ENCODE results near the gene OR2C3. TPM values are rescaled to one million over a fixed set of nuclear protein-coding genes. Genes with fewer than 3 reads are reported as not detected.

The OR2C3 gene
- under 1 TPM in 1 of 2 experiments, not detected in 1; 0.04 TPM for total RNA-seq

DNA sequence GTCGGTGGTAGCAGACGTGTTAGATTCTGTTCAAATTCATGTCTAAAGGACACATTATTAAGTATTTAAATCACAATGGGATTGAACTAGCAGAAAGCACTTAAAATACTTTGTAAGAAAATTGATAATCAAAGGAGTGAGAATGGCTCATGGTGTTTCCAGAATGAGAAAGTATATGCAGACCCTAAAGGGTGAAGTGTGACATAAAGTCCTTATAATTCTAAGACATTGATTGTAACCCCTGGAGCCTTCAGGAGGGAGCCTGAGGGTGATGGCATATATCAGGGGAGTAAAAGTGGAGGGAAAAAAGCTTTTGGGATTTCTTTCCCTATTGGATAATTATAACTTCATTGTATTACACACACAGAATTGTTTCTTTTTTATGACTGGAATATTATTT is at the start of gene OR2C3:
Gene OR2C3, minus strand, starts transcription at position 101 of the 400 bp plus-strand sequence. CDS start 3,929 bp downstream, outside the sequence.
- H3K27me3 Mint-ChIP-seq = peaks cover 18% of the 10 kb centered on the region
- no peaks in the 10 kb centered on the region for H3K36me3 Mint-ChIP-seq
- no peak within 1 kb of the TSS for H3K27ac Mint-ChIP-seq

DNA sequence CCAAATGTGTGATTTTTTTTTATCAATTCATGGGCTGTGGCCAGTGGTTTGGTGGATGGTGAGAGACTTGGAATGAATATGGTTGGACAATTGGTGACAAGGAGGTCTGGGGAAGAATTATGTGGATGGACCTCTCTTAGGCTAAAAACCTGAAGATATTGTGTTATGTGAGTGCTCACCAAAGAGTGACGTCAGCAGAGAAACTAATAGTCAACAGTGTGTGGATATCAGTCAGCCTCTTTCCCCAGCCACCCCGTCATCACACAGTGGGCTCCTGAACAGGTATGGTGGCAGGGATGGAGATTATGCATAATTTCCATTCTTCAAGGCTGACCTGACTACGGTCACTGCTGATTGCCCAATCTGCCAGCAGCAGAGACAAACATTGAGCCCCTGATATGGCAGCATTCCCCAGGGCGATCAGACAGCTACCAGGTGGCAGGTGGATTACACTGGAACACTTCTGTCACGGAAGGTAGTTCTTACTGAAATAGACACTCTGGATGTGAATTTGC is 42.8 kb upstream of the OR2C3 start:
- Mint-ChIP-seq H3K9me3 (no peaks in the 10 kb centered on the region), H3K4me1 (no peaks in the 10 kb centered on the region), H3K27ac (no peak overlapping the region), H3K36me3 (no peaks in the 10 kb centered on the region), H3K4me3 (no peak overlapping the region), H3K27me3 (peaks cover 4% of the 10 kb centered on the region)
- DNase-seq = no peak

More for the DNA sequence above, at the start of gene OR2C3:
- Mint-ChIP-seq H3K4me1 (peaks cover 4% of the 10 kb centered on the region), H3K4me3 (no peak within 1 kb of the TSS), H3K9me3 (no peaks in the 10 kb centered on the region)
- DNase-seq = no peak

DNA sequence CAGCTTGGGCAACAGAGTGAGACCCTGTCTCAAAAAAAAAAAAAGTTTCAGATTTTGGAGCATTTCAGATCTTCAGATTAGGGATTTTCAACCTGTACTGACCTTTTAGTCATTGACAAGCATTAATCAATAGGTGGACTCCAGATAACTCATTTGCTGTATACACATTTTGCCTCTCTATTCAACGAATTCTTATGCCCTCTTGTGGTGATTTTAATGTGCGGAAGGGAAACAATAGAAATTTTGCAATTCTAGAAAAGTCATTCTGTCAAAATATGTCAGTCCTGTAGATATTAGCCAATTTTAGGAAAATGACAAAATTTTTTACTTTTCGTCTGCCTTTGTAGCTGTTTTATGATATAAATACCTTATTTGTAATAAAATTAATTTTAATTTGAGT is 40.3 kb upstream of the OR2C3 start:
- Mint-ChIP-seq H3K27me3 (peaks cover 11% of the 10 kb centered on the region), H3K4me1 (no peaks in the 10 kb centered on the region), H3K9me3 (no peaks in the 10 kb centered on the region), H3K4me3 (no peak overlapping the region), H3K27ac (no peak overlapping the region), H3K36me3 (no peaks in the 10 kb centered on the region)
- DNase-seq = no peak

DNA sequence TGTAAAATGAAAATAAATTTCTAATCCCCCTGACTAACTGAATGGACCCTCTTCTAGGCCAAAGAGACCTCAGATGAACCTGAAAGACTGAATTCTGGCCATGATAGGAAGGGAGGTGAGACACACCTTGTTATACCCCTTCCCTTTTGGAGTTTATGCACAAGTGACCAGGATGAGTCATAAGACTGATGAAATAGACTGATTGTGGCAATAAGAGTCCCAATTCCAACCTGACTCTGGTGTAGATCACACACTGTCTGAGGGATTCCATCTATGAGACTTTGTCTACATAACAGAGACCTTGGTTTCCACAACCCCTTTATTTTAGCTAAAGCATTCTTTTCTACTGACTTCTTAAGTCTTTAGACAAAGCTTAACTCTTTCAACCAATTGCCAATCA is 38.4 kb upstream of the OR2C3 start:
- H3K4me3 Mint-ChIP-seq = no peak overlapping the region
- no peaks in the 10 kb centered on the region for H3K4me1 Mint-ChIP-seq
- peaks cover 1% of the 10 kb centered on the region for H3K36me3 Mint-ChIP-seq
- H3K27ac Mint-ChIP-seq = no peak overlapping the region
- DNase-seq = no peak
- peaks cover 10% of the 10 kb centered on the region for H3K9me3 Mint-ChIP-seq
- peaks cover 16% of the 10 kb centered on the region for H3K27me3 Mint-ChIP-seq

DNA sequence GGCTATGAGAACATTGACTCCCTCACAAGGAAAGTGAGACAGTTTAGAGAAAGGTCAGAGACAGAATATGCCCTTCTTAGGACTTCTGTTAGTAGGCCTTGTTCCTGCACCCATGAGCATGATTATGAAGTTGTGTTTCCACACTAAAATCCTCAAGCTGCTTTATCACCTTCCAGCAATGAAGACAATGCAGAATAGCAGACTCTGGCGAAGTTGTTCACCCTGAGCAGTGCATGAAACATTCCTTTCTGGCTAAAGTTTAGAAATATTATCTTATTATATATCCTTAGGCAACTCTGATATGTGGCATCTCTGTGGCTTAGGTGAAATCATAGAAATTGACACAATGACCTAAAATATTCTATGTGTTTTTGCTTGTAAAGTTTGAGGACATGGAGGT is 38.0 kb upstream of the OR2C3 start:
- no peaks in the 10 kb centered on the region for H3K4me1 Mint-ChIP-seq
- DNase-seq = no peak
- H3K27ac Mint-ChIP-seq = no peak overlapping the region
- H3K9me3 Mint-ChIP-seq = peaks cover 10% of the 10 kb centered on the region
- H3K36me3 Mint-ChIP-seq = peaks cover 1% of the 10 kb centered on the region
- H3K4me3 Mint-ChIP-seq = no peak overlapping the region
- peaks cover 16% of the 10 kb centered on the region for H3K27me3 Mint-ChIP-seq

DNA sequence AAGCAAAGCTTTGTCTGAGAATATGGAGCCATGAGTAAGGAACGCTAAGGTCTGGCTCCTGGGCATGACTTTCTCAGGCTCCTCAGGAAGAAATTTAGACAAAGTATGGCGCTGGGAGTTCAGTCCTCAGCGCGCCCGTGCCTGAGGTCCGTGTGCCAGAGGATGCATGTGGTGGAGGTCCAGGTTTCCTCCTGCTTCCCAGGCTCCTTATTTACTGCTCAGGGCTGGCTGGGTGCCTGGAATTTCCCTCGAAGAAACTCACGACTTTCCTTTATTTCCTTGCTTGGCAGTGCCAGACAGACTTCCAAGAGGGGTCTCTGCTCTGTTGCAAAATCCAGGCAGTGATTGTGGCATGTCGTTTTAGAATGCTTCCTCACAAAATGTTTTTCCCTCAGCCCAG is 26.0 kb upstream of the OR2C3 start:
- no peak for DNase-seq
- Mint-ChIP-seq H3K27ac (no peak overlapping the region), H3K4me3 (no peak overlapping the region), H3K4me1 (peaks cover 13% of the 10 kb centered on the region), H3K36me3 (no peaks in the 10 kb centered on the region), H3K27me3 (peaks cover 3% of the 10 kb centered on the region), H3K9me3 (no peaks in the 10 kb centered on the region)

DNA sequence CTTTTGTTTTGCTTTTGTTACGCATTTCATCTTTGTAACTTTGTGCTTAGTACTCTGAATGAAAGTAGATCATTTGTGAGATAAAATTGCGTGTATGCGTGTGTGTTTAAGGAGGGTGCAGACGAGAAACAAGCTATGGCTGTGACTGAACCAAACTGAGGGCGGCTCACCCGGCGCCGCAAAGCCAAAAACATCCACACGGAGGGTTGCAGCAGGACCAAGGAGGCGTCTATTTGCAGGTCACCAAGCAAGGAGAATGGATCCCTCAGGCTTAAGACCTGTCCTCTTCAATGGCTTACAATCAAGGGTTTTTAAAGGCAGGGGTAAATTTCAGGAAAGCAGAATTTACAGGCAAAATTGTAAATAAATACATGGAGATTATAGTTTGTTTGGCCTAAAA is 25.5 kb upstream of the OR2C3 start:
- DNase-seq = no peak
- H3K36me3 Mint-ChIP-seq = no peaks in the 10 kb centered on the region
- no peaks in the 10 kb centered on the region for H3K9me3 Mint-ChIP-seq
- H3K4me3 Mint-ChIP-seq = no peak overlapping the region
- no peak overlapping the region for H3K27ac Mint-ChIP-seq
- H3K27me3 Mint-ChIP-seq = peaks cover 3% of the 10 kb centered on the region
- peaks cover 13% of the 10 kb centered on the region for H3K4me1 Mint-ChIP-seq

DNA sequence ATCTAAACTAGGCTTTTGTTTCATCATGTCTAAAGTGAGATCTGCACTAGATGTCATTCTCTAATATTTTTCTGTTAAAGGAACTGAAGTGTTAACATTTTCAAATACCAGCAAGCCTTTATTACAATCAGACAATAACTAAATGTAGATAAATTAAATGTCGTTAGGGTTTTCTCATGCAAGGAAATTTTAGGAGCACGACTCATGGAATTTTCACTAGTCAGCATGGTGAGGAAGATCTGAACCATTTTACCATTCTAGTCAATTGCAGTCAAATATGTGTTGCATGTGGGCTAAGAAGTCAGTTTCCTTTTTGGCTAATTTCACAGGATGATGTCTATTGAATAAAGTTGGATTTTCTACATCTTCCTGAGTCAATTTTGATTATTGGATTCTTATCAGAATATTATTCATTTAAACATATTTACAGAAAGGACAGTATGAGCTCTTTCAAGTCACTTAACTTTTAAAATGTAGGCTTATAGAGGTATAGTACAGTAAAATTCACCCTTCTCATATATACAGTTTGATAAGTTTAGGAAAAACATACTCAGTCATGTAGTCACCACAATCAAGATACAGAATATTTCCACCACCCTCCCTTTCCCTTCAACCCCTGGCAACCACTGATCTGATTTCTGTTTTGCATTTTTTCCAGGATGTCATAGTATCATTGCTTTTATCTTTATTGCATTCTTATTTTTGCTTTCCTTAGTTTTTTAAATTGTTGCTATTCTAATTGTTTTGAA is 21.9 kb upstream of the OR2C3 start:
- peaks cover 13% of the 10 kb centered on the region for H3K4me1 Mint-ChIP-seq
- no peak for DNase-seq
- H3K9me3 Mint-ChIP-seq = no peaks in the 10 kb centered on the region
- peaks cover 3% of the 10 kb centered on the region for H3K27me3 Mint-ChIP-seq
- H3K36me3 Mint-ChIP-seq = no peaks in the 10 kb centered on the region
- H3K27ac Mint-ChIP-seq = peak overlapping the region; percentile 54
- H3K4me3 Mint-ChIP-seq = no peak overlapping the region

DNA sequence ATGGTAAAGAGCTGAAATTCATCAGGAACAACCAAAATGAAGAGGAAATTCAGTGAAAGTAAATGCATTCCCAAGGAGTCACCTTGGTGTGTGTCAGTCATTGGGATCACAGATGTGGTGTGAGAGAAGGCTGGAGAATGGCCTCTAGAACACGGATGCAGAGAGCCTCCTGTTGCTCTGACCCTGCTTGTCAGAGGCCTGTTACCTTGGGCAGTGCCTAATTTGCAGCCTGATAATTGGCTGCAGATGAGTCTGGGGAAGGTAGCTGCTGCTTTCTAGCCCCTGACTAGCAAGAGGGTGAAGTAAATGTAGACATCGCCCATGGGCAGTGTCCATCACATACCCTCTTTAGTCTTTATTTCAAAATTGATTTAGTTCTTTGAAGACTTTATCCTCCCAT is 16.0 kb upstream of the OR2C3 start:
- Mint-ChIP-seq H3K9me3 (no peaks in the 10 kb centered on the region), H3K27me3 (peaks cover 14% of the 10 kb centered on the region), H3K27ac (no peak overlapping the region), H3K4me3 (no peak overlapping the region), H3K36me3 (peaks cover 6% of the 10 kb centered on the region), H3K4me1 (peaks cover 17% of the 10 kb centered on the region)
- no peak for DNase-seq

DNA sequence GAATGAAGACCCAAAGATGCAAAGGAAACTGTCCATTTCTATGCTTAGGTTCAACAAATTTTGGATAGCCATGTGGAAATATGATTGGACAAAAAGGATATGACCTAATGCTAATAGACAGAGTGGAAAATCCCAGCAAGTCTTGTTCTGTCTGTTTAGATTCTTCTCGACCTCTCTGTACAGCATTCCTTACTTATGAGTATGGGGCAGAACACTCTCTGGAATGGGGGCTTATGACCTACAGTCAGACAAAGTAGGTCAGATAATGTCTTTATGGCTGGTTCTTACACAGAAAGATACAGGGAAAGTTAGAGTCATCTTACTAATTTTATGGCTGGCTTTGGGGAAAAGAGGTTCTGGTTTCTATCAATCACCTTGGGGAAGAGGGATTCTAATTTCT is 15.5 kb upstream of the OR2C3 start:
- Mint-ChIP-seq H3K36me3 (peaks cover 6% of the 10 kb centered on the region), H3K4me3 (no peak overlapping the region), H3K9me3 (no peaks in the 10 kb centered on the region), H3K27ac (no peak overlapping the region), H3K27me3 (peaks cover 18% of the 10 kb centered on the region), H3K4me1 (peaks cover 17% of the 10 kb centered on the region)
- no peak for DNase-seq

DNA sequence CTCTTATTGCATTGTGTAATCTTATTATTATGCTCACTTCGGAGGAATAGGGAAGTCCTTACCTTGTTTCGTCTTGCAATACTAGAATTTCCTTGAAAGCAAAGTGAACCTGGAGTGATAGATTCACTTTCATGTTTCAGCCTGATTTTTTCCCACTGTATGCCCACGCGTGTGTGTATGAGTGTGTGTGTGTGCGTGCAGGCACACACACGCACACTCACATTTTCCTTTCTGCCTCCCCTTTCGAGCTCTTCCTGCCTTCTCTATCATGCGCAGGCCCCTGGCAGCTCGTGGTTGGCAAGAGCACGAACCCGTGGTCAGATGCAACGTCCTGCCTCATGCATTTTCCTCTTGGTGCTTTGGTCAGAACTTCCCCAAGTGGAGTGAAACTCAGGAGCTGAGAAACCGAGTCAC is 12.5 kb upstream of the OR2C3 start, which contains the start of gene GCSAML:
Gene GCSAML, plus strand, starts transcription at position 366 of the 414 bp plus-strand sequence. CDS start 58 bp downstream, outside the sequence.
- no peaks in the 10 kb centered on the region for H3K9me3 Mint-ChIP-seq
- DNase-seq = peak; percentile 55
- peak within 1 kb of the TSS; percentile 56 for H3K4me3 Mint-ChIP-seq
- peaks cover 6% of the 10 kb centered on the region for H3K36me3 Mint-ChIP-seq
- peaks cover 17% of the 10 kb centered on the region for H3K4me1 Mint-ChIP-seq
- H3K27ac Mint-ChIP-seq = peak within 1 kb of the TSS; percentile 53
- H3K27me3 Mint-ChIP-seq = peaks cover 38% of the 10 kb centered on the region

DNA sequence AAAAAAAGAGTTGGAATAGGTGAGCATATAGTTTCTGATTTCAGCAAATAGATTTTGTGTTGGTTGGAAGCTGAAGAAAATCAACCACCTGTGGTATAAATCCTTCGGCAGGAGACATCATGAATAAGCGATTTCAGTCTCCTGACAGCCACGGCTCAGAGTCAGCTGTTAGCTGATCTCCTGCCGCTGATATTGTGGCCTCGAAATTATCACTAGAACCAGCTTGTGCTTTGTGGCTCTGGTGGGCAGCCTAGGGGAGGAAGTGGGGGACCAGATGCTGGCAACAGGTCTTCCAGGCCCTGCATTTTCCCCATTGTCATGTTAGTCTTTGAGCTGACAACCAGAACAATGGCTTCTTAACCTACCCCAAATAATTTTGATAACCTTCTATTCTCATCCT is 11.9 kb upstream of the OR2C3 start:
- no peak for DNase-seq
- Mint-ChIP-seq H3K9me3 (no peaks in the 10 kb centered on the region), H3K27ac (peak overlapping the region; percentile 23), H3K4me3 (peak overlapping the region; percentile 56), H3K4me1 (peaks cover 17% of the 10 kb centered on the region), H3K27me3 (peaks cover 38% of the 10 kb centered on the region), H3K36me3 (peaks cover 6% of the 10 kb centered on the region)

DNA sequence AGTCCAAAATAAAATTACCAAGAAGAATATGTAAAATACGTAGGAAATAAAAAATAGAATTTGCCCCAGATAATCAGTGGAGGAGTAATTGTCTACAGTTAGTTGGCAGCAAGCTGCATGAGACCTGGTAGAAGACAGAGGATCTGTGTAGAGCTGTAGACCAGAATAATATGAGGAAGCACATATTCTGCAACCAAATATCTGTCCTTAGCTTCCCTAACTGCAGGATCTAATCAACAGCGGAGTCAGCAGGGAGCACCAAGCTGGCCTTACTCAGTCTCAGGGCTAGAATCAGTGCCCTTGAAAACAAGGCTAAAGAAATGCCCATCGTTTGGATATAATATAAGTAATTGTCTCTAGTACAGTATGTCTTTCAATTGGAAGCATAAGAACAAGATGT is 6.6 kb upstream of the OR2C3 start:
- H3K4me1 Mint-ChIP-seq = peaks cover 1% of the 10 kb centered on the region
- no peak overlapping the region for H3K4me3 Mint-ChIP-seq
- no peak overlapping the region for H3K27ac Mint-ChIP-seq
- H3K27me3 Mint-ChIP-seq = peaks cover 48% of the 10 kb centered on the region
- no peaks in the 10 kb centered on the region for H3K9me3 Mint-ChIP-seq
- no peak for DNase-seq
- H3K36me3 Mint-ChIP-seq = no peaks in the 10 kb centered on the region

DNA sequence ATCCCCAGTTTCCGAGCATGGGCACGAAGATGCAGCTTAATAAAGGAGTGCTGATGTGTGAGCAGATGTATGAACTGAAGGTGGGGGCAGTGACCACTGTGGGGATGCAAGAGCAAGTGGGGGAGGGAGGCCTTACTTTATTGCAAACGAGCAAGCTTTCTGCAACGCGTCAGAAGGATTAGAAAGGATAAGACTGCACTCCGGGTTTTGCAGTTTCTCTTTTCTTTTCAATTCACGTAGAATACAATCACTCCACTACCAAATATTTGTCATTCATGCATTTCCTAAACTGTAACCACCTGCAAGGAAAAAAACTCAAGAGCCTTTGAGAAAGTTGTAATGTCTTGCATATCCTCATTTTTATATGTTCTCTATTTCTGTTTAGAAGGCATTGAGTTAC is 4.3 kb upstream of the OR2C3 start:
- peaks cover 4% of the 10 kb centered on the region for H3K4me1 Mint-ChIP-seq
- no peak overlapping the region for H3K4me3 Mint-ChIP-seq
- H3K9me3 Mint-ChIP-seq = no peaks in the 10 kb centered on the region
- H3K27ac Mint-ChIP-seq = no peak overlapping the region
- DNase-seq = no peak
- no peaks in the 10 kb centered on the region for H3K36me3 Mint-ChIP-seq
- H3K27me3 Mint-ChIP-seq = peaks cover 33% of the 10 kb centered on the region

DNA sequence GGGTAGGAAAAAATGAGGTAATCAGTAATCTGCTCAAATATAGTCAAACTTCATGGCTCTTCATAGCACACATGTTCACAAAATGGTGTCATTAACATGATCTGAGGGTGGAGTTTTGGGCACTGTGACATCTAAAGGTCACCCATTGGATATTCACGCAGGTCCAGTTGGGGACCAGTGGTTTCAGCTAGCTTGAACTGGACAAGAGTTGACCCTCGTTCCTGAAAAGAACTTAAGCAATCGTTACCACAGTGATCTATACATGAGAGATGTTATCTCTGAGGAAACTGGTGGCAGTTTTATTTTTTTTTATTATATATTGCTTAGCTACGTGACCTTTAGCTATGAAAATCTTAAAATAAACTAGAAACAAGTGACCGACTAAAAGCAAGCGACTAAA is 3.0 kb upstream of the OR2C3 start:
- no peaks in the 10 kb centered on the region for H3K9me3 Mint-ChIP-seq
- H3K27me3 Mint-ChIP-seq = peaks cover 24% of the 10 kb centered on the region
- no peak overlapping the region for H3K27ac Mint-ChIP-seq
- peaks cover 4% of the 10 kb centered on the region for H3K4me1 Mint-ChIP-seq
- no peak overlapping the region for H3K4me3 Mint-ChIP-seq
- no peaks in the 10 kb centered on the region for H3K36me3 Mint-ChIP-seq
- DNase-seq = no peak

DNA sequence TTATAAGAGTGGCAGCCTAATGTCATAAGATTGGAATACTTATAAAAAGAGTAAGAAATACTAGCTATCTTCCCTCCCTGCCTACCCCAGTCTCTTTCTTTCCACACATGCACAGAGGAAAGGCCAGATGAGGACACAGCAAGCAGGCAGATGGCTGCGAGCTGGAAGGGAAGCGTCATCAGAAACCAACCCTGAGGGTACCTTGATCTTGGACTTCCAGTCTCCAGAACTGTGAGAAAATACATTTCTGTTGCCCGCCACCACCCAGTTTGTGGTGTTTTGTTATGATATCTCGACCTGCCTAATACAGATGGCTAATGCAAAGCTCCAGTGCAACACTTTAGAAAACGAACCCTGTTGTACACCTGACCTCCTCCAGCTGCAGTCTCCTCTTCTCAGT is 2.3 kb upstream of the OR2C3 start:
- no peak for DNase-seq
- Mint-ChIP-seq H3K27ac (no peak overlapping the region), H3K27me3 (peaks cover 23% of the 10 kb centered on the region), H3K9me3 (no peaks in the 10 kb centered on the region), H3K4me3 (no peak overlapping the region), H3K4me1 (peaks cover 4% of the 10 kb centered on the region), H3K36me3 (no peaks in the 10 kb centered on the region)
